GM12878 (cell line): ENCODE results near the gene LCN9. TPM values are rescaled to one million over a fixed set of nuclear protein-coding genes. Genes with fewer than 3 reads are reported as not detected.

Experiments
- ATAC-seq: fragments of 200-7000 bp; cut with Tn5 transposase; 3 replicates; pipeline ENCODE4 v1.9.1; 2020; ENCODE audit warnings: mild to moderate bottlenecking, moderate library complexity
- BruUV-seq: library from RNA; stranded (reverse); fragments of 400-500 nt; replicated peaks from 2 replicates; lab custom pipeline; 2021; lab: Mats Ljungman, UMichigan
- CTCF ChIA-PET: fragments of 300-600 bp; sonication (Branson Sonifier 250); formaldehyde crosslinking; extraction: SDS; loops from one replicate; lab custom pipeline; 2021; ENCODE audit warnings: inconsistent platforms; lab: Yijun Ruan, JAX
- POLR2A ChIA-PET: fragments of 350-600 bp; formaldehyde crosslinking; extraction: SDS; loops from one replicate; lab custom pipeline; 2021; ENCODE audit warnings: inconsistent platforms; lab: Charles Lee
- RAD21 ChIA-PET: fragments of 300-600 bp; sonication (Branson Sonifier 250); formaldehyde crosslinking; loops from one replicate; lab custom pipeline; 2023; ENCODE audit warnings: antibody characterized with exemption; ENCODE audit not compliant: unreplicated experiment; lab: Charles Lee
- SMC1A ChIA-PET: fragments of 300-600 bp; sonication (Branson Sonifier 250); formaldehyde crosslinking; loops from one replicate; lab custom pipeline; 2023; ENCODE audit not compliant: unreplicated experiment, uncharacterized antibody; lab: Charles Lee
- DNase-seq: peaks from one replicate; pipeline ENCODE4 v3.0.0-alpha.2; 2011; ENCODE audit warnings: low read depth, low spot score
- FAIRE-seq: peaks from 3 replicates; lab custom pipeline; 2011; peaks lifted over from hg19 to GRCh38; lab: Jason Lieb, UNC
- H2AFZ ChIP-seq: 2 replicates; pipeline ENCODE4 v1.6.0; 2011; ENCODE audit warnings: low read depth, low read length, control low read depth; ENCODE audit not compliant: control insufficient read depth
- H3K27ac ChIP-seq: 2 replicates; pipeline ENCODE4 v1.5.1; 2011; ENCODE audit warnings: control low read depth; ENCODE audit not compliant: control insufficient read depth, insufficient read depth
- H3K27me3 ChIP-seq, 2 experiments: replicated peaks in 1 of 2; 2 replicates each; pipeline versions ENCODE4 v1.6.0 to v1.6.1; 2011; ENCODE audit warnings: low read length in 1 of 2; ENCODE audit not compliant: control insufficient read depth in 2 of 2, insufficient read depth in 2 of 2
- H3K36me3 ChIP-seq, 2 experiments: 2 replicates each; pipeline ENCODE4 v1.5.1; 2011; ENCODE audit warnings: low read length in 1 of 2; ENCODE audit not compliant: control insufficient read depth in 2 of 2, insufficient read depth in 2 of 2
- H3K4me1 ChIP-seq: 2 replicates; pipeline ENCODE4 v1.6.1; 2011; ENCODE audit warnings: mild to moderate bottlenecking, low read length, moderate library complexity, mixed read lengths; ENCODE audit not compliant: control insufficient read depth, insufficient read depth
- H3K4me2 ChIP-seq: 2 replicates; pipeline ENCODE4 v1.6.0; 2011; ENCODE audit warnings: control low read depth; ENCODE audit not compliant: control insufficient read depth, insufficient read depth
- H3K4me3 ChIP-seq: fragments of 200-600 bp; sonication (generic); 2 replicates; pipeline ENCODE4 v1.5.1; 2016
- H3K79me2 ChIP-seq: 2 replicates; pipeline ENCODE4 v1.6.0; 2011; ENCODE audit warnings: low read length; ENCODE audit not compliant: control insufficient read depth, insufficient read depth
- H3K9ac ChIP-seq: 2 replicates; pipeline ENCODE4 v1.8.0; 2011; ENCODE audit warnings: low read length, control low read depth, mixed read lengths; ENCODE audit not compliant: control insufficient read depth, insufficient read depth
- H3K9me3 ChIP-seq: replicated peaks from 3 replicates; pipeline ENCODE4 v1.5.1; 2011; ENCODE audit warnings: mild to moderate bottlenecking, low read length; ENCODE audit not compliant: control insufficient read depth, insufficient read depth
- H4K20me1 ChIP-seq: 2 replicates; pipeline ENCODE4 v1.6.0; 2011; ENCODE audit not compliant: control insufficient read depth, insufficient read depth
- CHD1 ChIP-seq: IDR thresholded peaks from 2 replicates; pipeline ENCODE4 v1.6.1; 2012; ENCODE audit warnings: low read depth, low read length, improper control_type of control experiment
- EZH2 ChIP-seq: IDR thresholded peaks from 2 replicates; pipeline ENCODE4 v1.6.1; 2012; ENCODE audit warnings: low read depth, mild to moderate bottlenecking, control low read depth, inconsistent platforms, low read length, borderline replicate concordance; ENCODE audit not compliant: control insufficient read depth
- HDAC6 ChIP-seq: fragments of 200-600 bp; sonication (generic); IDR thresholded peaks from one replicate; pipeline ENCODE4 v1.8.0; 2017; ENCODE audit warnings: antibody characterized with exemption; ENCODE audit not compliant: unreplicated experiment
- IRF4 ChIP-seq: IDR thresholded peaks from 2 replicates; pipeline ENCODE4 v1.6.1; 2011; ENCODE audit warnings: low read depth, low read length
- JUNB ChIP-seq: IDR thresholded peaks from 2 replicates; pipeline ENCODE4 v1.6.1; 2016; ENCODE audit warnings: antibody characterized with exemption, mild to moderate bottlenecking
- JUND ChIP-seq: IDR thresholded peaks from 2 replicates; pipeline ENCODE4 v1.6.1; 2012; ENCODE audit warnings: low read depth, mild to moderate bottlenecking, low read length, improper control_type of control experiment, moderate library complexity
- PAX8 ChIP-seq: fragments of 450-650 bp; IDR thresholded peaks from 2 replicates; pipeline ENCODE4 v1.6.1; 2017; ENCODE audit warnings: mild to moderate bottlenecking, moderate library complexity
- STAT3 ChIP-seq: IDR thresholded peaks from 2 replicates; pipeline ENCODE4 v1.6.1; 2011; ENCODE audit warnings: low read depth, low read length, improper control_type of control experiment
- SUPT20H ChIP-seq: IDR thresholded peaks from 2 replicates; pipeline ENCODE4 v1.6.1; 2011; ENCODE audit warnings: low read depth, mild to moderate bottlenecking, low read length, moderate library complexity, borderline replicate concordance; ENCODE audit not compliant: control insufficient read depth
- ZNF274 ChIP-seq: IDR thresholded peaks from one replicate; pipeline ENCODE4 v1.8.0; 2011; ENCODE audit not compliant: insufficient read length, insufficient read depth
- WGBS: methylation state at CpG from one replicate; pipeline ENCODE4 v1.1.6; 2016; ENCODE audit warnings: low lambda C conversion rate; ENCODE audit not compliant: insufficient replicate concordance, insufficient coverage; ENCODE audit errors: missing lambda C conversion rate; 5-methylcytosine and 5-hydroxymethylcytosine counted together
- in situ Hi-C: fragments of 300-500 bp; cut with MboI; formaldehyde crosslinking; loops from 9 replicates; pipeline ENCODE4 v1.14.3; 2018; ENCODE audit warnings: mixed read lengths
- intact Hi-C: fragments of 100-400 bp; cut with micrococcal nuclease; formaldehyde crosslinking; loops from one replicate; pipeline ENCODE4 v1.14.2; 2022; ENCODE audit not compliant: unreplicated experiment
- polyA plus RNA-seq, 11 experiments: library from polyadenylated mRNA; depleted of rRNA in 4 of 11; unstranded in 6 of 11; stranded (reverse) in 5 of 11; fragments of >200 nt; fragmentation: Nextera tagmentation in 4 of 11; fragmentation: Illumina TruSeq in 1 of 11; extraction: Ambion mirVana in 4 of 11; extraction: Trizol in 1 of 11; gene quantifications; 1 replicate in 1 of 11; 2 replicates in 10 of 11; pipeline versions ENCODE4 v1.2.1 to v1.2.3, GENCODE V29; 2011 to 2016; ENCODE audit warnings: inconsistent platforms in 2 of 11, missing spikeins in 2 of 11, low read depth in 1 of 11
- total RNA-seq, 4 experiments: library from RNA; depleted of rRNA in 3 of 4; stranded (reverse); fragments of >200 nt in 3 of 4; fragmentation: Illumina TruSeq in 1 of 4; extraction: Trizol in 1 of 4; gene quantifications; 2 replicates each; pipeline versions ENCODE4 v1.2.1 to v1.2.3, GENCODE V29; 2013 to 2021
- TF ChIP-seq, protein P1 (sequence below): fragments of 150-350 bp; IDR thresholded peaks from 2 replicates; pipeline ENCODE4 v1.6.1; 2016; ENCODE audit warnings: low read depth, low read length
- TF ChIP-seq, protein P2 (sequence below), 3 experiments: IDR thresholded peaks in 2 of 3; conservative IDR thresholded peaks in 1 of 3; 2 replicates each; pipeline ENCODE4 v1.5.1; 2011; ENCODE audit warnings: low read depth in 3 of 3, low read length in 3 of 3, mild to moderate bottlenecking in 3 of 3, control low read depth in 2 of 3, moderate library complexity in 2 of 3, inconsistent platforms in 1 of 3, mixed read lengths in 1 of 3; ENCODE audit not compliant: control insufficient read depth in 2 of 3, insufficient read depth in 1 of 3; ENCODE audit errors: extremely low read depth in 1 of 3

The LCN9 gene
- total and polyA plus RNA-seq, 10 of the 15 experiments (the other 5 are each of a cell fraction or from before 2014, with no cell fraction given): not detected

DNA sequence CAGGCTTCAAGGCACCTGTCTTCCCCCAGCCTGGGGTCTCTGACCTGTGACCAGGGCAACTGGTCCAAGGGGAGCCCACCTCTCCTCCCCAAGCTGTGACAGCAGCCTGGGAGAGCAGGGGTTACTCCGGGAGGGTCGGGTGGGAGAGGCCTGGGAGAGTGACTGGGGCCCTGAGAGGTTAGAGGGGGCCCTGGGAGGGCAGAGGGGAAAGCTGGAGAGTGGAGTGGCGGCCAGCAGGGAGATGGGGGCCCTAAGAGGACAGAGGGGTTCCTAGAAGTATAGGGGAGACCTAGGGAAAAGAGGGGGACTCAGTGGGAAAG, 302 bp downstream of the LCN9 start:
- SMC1A ChIA-PET: no interaction called here
- no peaks in the 10 kb centered on the region for H3K4me1 ChIP-seq
- WGBS: 0% methylated on average over 1 of the region's 3 CpGs
- no peaks in the 10 kb centered on the region for H3K36me3 ChIP-seq
- in situ Hi-C loops: no loop called here
- intact Hi-C loops: no loop called here
- no peaks in the 10 kb centered on the region for H3K79me2 ChIP-seq
- no peak for TF ChIP-seq CHD1
- TF ChIP-seq PAX8: no peak
- TF ChIP-seq HDAC6: no peak
- no peak for TF ChIP-seq IRF4
- TF ChIP-seq, protein P1, sequence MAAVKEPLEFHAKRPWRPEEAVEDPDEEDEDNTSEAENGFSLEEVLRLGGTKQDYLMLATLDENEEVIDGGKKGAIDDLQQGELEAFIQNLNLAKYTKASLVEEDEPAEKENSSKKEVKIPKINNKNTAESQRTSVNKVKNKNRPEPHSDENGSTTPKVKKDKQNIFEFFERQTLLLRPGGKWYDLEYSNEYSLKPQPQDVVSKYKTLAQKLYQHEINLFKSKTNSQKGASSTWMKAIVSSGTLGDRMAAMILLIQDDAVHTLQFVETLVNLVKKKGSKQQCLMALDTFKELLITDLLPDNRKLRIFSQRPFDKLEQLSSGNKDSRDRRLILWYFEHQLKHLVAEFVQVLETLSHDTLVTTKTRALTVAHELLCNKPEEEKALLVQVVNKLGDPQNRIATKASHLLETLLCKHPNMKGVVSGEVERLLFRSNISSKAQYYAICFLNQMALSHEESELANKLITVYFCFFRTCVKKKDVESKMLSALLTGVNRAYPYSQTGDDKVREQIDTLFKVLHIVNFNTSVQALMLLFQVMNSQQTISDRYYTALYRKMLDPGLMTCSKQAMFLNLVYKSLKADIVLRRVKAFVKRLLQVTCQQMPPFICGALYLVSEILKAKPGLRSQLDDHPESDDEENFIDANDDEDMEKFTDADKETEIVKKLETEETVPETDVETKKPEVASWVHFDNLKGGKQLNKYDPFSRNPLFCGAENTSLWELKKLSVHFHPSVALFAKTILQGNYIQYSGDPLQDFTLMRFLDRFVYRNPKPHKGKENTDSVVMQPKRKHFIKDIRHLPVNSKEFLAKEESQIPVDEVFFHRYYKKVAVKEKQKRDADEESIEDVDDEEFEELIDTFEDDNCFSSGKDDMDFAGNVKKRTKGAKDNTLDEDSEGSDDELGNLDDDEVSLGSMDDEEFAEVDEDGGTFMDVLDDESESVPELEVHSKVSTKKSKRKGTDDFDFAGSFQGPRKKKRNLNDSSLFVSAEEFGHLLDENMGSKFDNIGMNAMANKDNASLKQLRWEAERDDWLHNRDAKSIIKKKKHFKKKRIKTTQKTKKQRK: no peak
- no peak for TF ChIP-seq STAT3
- TF ChIP-seq, protein P2, sequence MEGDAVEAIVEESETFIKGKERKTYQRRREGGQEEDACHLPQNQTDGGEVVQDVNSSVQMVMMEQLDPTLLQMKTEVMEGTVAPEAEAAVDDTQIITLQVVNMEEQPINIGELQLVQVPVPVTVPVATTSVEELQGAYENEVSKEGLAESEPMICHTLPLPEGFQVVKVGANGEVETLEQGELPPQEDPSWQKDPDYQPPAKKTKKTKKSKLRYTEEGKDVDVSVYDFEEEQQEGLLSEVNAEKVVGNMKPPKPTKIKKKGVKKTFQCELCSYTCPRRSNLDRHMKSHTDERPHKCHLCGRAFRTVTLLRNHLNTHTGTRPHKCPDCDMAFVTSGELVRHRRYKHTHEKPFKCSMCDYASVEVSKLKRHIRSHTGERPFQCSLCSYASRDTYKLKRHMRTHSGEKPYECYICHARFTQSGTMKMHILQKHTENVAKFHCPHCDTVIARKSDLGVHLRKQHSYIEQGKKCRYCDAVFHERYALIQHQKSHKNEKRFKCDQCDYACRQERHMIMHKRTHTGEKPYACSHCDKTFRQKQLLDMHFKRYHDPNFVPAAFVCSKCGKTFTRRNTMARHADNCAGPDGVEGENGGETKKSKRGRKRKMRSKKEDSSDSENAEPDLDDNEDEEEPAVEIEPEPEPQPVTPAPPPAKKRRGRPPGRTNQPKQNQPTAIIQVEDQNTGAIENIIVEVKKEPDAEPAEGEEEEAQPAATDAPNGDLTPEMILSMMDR (IDR thresholded peaks at IDR 0.05 in 2 of 3, conservative IDR thresholded peaks at IDR 0.05 in 1 of 3; ENCODE audit: control insufficient read depth in 2 of 3, extremely low read depth in 1 of 3, insufficient read depth in 1 of 3, low read depth in 3 of 3, low read length in 3 of 3): no peak
- TF ChIP-seq SUPT20H: no peak
- TF ChIP-seq JUNB: no peak
- no peak for TF ChIP-seq EZH2
- no peak for TF ChIP-seq ZNF274
- no peak for TF ChIP-seq JUND
- no peak overlapping the region for H3K4me3 ChIP-seq
- no peaks in the 10 kb centered on the region for H4K20me1 ChIP-seq
- H3K27ac ChIP-seq: no peak overlapping the region
- ATAC-seq (no peak), FAIRE-seq (no peak), DNase-seq (no peak)
- H3K27me3 ChIP-seq: no peaks in the 10 kb centered on the region
- H3K9me3 ChIP-seq: no peaks in the 10 kb centered on the region
- POLR2A ChIA-PET: no interaction called here
- H3K9ac ChIP-seq: no peak overlapping the region
- BruUV-seq: no TSS peak
- H2AFZ ChIP-seq: no peak overlapping the region
- RAD21 ChIA-PET: no interaction called here
- no peak overlapping the region for H3K4me2 ChIP-seq
- CTCF ChIA-PET: no interaction called here
